Heart left ventricle (tissue), 16 donors: ENCODE measurements around the gene GALNT2. TPM values are rescaled to one million over a fixed set of nuclear protein-coding genes. Genes with fewer than 3 reads are reported as not detected.

Source experiments
- ATAC-seq, 4 donors: fragments of 200-7000 bp; cut with Tn5 transposase; one replicate each; pipeline ENCODE4 v1.9.1; 2020 to 2022; ENCODE audit warnings: moderate library complexity in 4 of 4, mild to moderate bottlenecking in 3 of 4, moderate number of reproducible peaks in 1 of 4
- DNase-seq, 5 donors: peaks; one replicate each; pipeline ENCODE4 v3.0.0-alpha.2; 2020
- H3K27ac ChIP-seq, 12 donors: fragments of 200-600 bp; sonication (generic) in 4 of 12; one replicate each; pipeline versions ENCODE4 v1.5.0 to v1.8.0; 2016 to 2022; ENCODE audit warnings: mild to moderate bottlenecking in 2 of 12
- H3K27me3 ChIP-seq, 9 donors: fragments of 200-600 bp; sonication (generic) in 2 of 9; one replicate each; pipeline versions ENCODE4 v1.5.1 to v1.8.0; 2016 to 2022; ENCODE audit warnings: mild to moderate bottlenecking in 3 of 9
- H3K36me3 ChIP-seq, 9 donors: fragments of 200-600 bp; sonication (generic) in 2 of 9; one replicate each; pipeline versions ENCODE4 v1.5.0 to v1.8.0; 2018 to 2022; ENCODE audit warnings: mild to moderate bottlenecking in 2 of 9
- H3K4me1 ChIP-seq, 12 donors: fragments of 200-600 bp; sonication (generic) in 4 of 12; one replicate each; pipeline versions ENCODE4 v1.5.0 to v1.8.0; 2016 to 2022; ENCODE audit warnings: mild to moderate bottlenecking in 3 of 12
- H3K4me3 ChIP-seq, 12 donors: fragments of 200-600 bp; sonication (generic) in 4 of 12; one replicate each; pipeline versions ENCODE4 v1.5.0 to v1.8.0; 2017 to 2022; ENCODE audit warnings: mild to moderate bottlenecking in 9 of 12, moderate library complexity in 4 of 12
- H3K9me3 ChIP-seq, 12 donors: fragments of 200-600 bp; sonication (generic) in 4 of 12; one replicate each; pipeline versions ENCODE4 v1.5.0 to v1.8.0; 2016 to 2022; ENCODE audit warnings: mild to moderate bottlenecking in 1 of 12
- POLR2A ChIP-seq, 2 donors: fragments of 450-650 bp; IDR thresholded peaks; one replicate each; pipeline ENCODE4 v1.6.1; 2017; ENCODE audit warnings: antibody characterized with exemption in 2 of 2, mild to moderate bottlenecking in 2 of 2, moderate library complexity in 2 of 2
- WGBS, 4 donors: extraction: QIAGEN DNeasy Blood & Tissue Kit in 2 of 4; methylation state at CpG; one replicate each; pipeline versions ENCODE4 v1.1.5 to v1.1.7; 2013 to 2018; 5-methylcytosine and 5-hydroxymethylcytosine counted together
- intact Hi-C, 10 donors: fragments of 100-400 bp; cut with DNase I; formaldehyde crosslinking; loops; one replicate each; pipeline versions ENCODE4 v1.11.1 to v1.14.2; 2022
- polyA plus RNA-seq, 2 donors: library from polyadenylated mRNA; stranded (reverse); fragments of 200-250 nt; gene quantifications; one replicate each; pipeline ENCODE4 v1.2.3, GENCODE V29; 2013
- total RNA-seq, 9 donors: library from RNA; depleted of rRNA in 2 of 9; stranded (reverse); fragments of >200 nt in 2 of 9; fragmentation: NEBNext Ultra II Directional in 3 of 9; extraction: Animal tissue kit (Norgen Biotek cat#: 25700) in 3 of 9; gene quantifications; one replicate each; pipeline versions ENCODE4 v1.1.0 to v1.2.4, GENCODE V29; 2016 to 2023
- TF ChIP-seq, protein P1 (sequence below), 12 donors: fragments of 200-600 bp; sonication (generic) in 4 of 12; IDR thresholded peaks; one replicate each; pipeline versions ENCODE4 v1.5.0 to v1.8.0; 2018 to 2022; ENCODE audit warnings: antibody characterized with exemption in 12 of 12, mild to moderate bottlenecking in 5 of 12
- donor health status: ischemic (EF 13 %, LVEDD 7.1; RV severe dilation, severe dysfunction).
- donor health status: healthy with polysubstance abuse.
- donor health status: DM: no; HTN: yes; CAD: no.
- donor health status: DM: no; HTN: no; CAD: no.
- donor health status: ischemic (EF 25% LVEDD 6.9; RV normal size, moderate dysfunction).
- donor health status: ischemic (EF 25% LVEDD 5.7; RV mildly dilated, moderate dysfunction).
- donor health status: healthy.
- donor health status: DM: yes; HTN: yes; CAD: no.
- donor health status: ischemic (EF 35%, LVEDD 5.7; RV mildly dilated, moderate dysfunction).
- donor health status: nonischemic (EF 11% LVEDD 7.7; RV severe dilation, severe dysfunction).
- donor health status: DM: yes; HTN: yes; CAD: no.
- donor health status: PGD.
- donor health status: ischemic (EF 29% LVEDD 5.4; RV normal size, mild dysfunction).
- donor health status: nonischemic (EF 23%, LVEDD 6.1; RV moderate dilation, normal function).

The GALNT2 gene
- total and polyA plus RNA-seq, 11 donors, result 10.1 to 44.9 (median 31.6) TPM

DNA sequence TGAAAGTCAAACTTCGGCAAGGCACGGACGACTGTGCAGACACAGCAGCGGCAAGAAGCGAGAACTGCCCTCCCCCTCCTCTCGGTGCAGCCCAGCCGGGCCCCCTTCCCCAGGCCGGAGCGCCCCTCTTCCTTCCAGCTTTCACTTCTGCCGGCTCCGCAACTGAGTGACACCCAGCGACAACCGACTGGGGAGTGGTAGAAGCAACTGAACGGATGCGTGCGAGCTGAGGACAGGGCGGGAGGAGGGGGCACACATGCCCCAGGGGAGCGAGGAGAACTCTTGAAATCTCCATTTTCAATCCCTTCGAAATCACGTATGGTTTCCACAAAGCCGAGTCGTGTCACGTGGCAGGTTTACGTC lies 212.5 kb downstream of the GALNT2 start:
- Histone ChIP-seq H3K4me1 (peaks cover 0 to 15% (median 3%) of the 10 kb centered on the region in 12 donors), H3K36me3 (peaks cover 0 to 63% (median 56%) of the 10 kb centered on the region in 9 donors), H3K9me3 (no peaks in the 10 kb centered on the region), H3K27me3 (no peaks in the 10 kb centered on the region), H3K4me3 (no peak overlapping the region), H3K27ac (no peak overlapping the region)
- 90 to 96% (median 93%) methylated on average over 24 of the region's 24 CpGs for WGBS, 4 donors
- intact Hi-C loops, result no loop called here
- DNase-seq (peak in 1 of 5 donors; percentile 6), ATAC-seq (no peak)
- TF ChIP-seq, protein P1, sequence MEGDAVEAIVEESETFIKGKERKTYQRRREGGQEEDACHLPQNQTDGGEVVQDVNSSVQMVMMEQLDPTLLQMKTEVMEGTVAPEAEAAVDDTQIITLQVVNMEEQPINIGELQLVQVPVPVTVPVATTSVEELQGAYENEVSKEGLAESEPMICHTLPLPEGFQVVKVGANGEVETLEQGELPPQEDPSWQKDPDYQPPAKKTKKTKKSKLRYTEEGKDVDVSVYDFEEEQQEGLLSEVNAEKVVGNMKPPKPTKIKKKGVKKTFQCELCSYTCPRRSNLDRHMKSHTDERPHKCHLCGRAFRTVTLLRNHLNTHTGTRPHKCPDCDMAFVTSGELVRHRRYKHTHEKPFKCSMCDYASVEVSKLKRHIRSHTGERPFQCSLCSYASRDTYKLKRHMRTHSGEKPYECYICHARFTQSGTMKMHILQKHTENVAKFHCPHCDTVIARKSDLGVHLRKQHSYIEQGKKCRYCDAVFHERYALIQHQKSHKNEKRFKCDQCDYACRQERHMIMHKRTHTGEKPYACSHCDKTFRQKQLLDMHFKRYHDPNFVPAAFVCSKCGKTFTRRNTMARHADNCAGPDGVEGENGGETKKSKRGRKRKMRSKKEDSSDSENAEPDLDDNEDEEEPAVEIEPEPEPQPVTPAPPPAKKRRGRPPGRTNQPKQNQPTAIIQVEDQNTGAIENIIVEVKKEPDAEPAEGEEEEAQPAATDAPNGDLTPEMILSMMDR (IDR thresholded peaks at IDR 0.05), result no peak
- TF ChIP-seq POLR2A (IDR thresholded peaks at IDR 0.05), result no peak

DNA sequence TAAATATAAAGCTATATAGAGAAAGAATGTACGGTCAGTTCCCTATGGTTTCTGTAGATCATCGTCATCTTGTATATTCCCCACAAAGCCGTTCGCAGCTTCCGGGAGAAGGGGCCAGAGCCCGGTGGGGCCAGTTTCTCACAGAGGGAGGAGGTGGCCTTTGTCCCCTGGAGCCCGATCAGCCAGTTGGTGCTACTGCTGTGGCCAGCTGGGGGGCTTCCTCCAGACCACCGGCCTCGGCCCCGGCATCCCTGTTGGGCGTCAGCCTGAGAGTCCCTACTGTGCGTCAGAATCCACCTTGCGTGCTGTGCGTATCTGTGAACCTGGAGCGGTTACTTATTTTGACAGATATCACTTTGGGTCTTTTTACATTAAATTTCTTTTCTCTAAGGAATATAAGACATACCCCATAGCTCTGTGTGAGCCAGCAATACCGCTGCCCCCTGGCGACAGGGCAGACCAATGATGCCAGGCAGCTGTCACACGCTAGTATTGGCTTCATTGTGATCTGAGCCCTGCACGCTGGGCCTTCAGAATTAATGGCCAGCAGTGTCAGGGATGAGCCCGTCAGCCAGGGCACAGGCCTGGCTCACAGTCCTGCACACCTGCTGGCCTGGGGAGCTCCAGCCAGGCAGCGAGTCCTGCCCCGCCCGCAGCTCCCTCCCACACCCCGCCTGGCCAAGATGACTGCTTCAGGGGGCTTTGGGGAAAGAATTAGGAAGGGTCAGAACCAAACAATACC lies 213.2 kb downstream of the GALNT2 start:
- intact Hi-C loops, result no loop called here
- peak in 1 of 5 donors; percentile 9 for DNase-seq
- H3K27me3 ChIP-seq, result no peaks in the 10 kb centered on the region
- no peak overlapping the region for H3K4me3 ChIP-seq
- peaks cover 0 to 56% (median 49%) of the 10 kb centered on the region in 9 donors for H3K36me3 ChIP-seq
- peaks cover 0 to 15% (median 3%) of the 10 kb centered on the region in 12 donors for H3K4me1 ChIP-seq
- no peak for TF ChIP-seq POLR2A (IDR thresholded peaks at IDR 0.05)
- TF ChIP-seq, protein P1 (IDR thresholded peaks at IDR 0.05), result no peak
- no peak overlapping the region for H3K27ac ChIP-seq
- no peak for ATAC-seq
- WGBS, 4 donors, result 92 to 95% (median 94%) methylated on average over 24 of the region's 24 CpGs
- H3K9me3 ChIP-seq, result no peaks in the 10 kb centered on the region

DNA sequence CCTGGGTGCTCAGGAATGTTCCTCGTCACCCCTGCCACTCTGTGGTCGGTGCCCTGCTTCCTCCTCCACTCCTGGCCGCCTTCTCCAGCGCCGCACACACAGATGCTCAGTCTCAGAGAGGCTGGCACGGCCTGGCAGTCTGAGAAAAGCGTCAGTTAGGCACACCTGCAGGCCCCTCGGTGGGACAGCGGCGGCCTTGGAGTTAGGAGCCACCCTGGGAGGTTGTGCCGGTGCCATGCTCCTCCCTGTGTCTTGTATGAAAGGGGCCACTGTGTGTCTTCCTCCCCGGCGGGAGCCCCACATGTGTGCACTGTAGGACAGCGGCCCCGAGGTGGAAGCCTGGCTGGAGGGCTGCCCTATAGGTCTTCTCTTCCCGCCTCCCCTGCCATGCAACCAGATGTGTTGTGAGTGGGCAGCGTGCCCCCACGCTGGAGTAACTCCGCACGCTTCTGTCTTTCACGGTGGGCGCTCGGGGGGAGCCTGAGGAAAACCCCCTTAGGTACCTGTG lies 213.9 kb downstream of the GALNT2 start:
- TF ChIP-seq, protein P1 (IDR thresholded peaks at IDR 0.05), result no peak
- no peak for TF ChIP-seq POLR2A (IDR thresholded peaks at IDR 0.05)
- Histone ChIP-seq H3K9me3 (no peaks in the 10 kb centered on the region), H3K27ac (no peak overlapping the region), H3K4me1 (peaks cover 0 to 15% (median 3%) of the 10 kb centered on the region in 12 donors), H3K36me3 (peaks cover 0 to 49% (median 42%) of the 10 kb centered on the region in 9 donors), H3K4me3 (no peak overlapping the region), H3K27me3 (no peaks in the 10 kb centered on the region)
- WGBS, 4 donors, result 87 to 95% (median 92%) methylated on average over 17 to 23 of the region's 23 CpGs
- intact Hi-C loops, result no loop called here
- DNase-seq (peak in 1 of 5 donors; percentile 5), ATAC-seq (no peak)

DNA sequence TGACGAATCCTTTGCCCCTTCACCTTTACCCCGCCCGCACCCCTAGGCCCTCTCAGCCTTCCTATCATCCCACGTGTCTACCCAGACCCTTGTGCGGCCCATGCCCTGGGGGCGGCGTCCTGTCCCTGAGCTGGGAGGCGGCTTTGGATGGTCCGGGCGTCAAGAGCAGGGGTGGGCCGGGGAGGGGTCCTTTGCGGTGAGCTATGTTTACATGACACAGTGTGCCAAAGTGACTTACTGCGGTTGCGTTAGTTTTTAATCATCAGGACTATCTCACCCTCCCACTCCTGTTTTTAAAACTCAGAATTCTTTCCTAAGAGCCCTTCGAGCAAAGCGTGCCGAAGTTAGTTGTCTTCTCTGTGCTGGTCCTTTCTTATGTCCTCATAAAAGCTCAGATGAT lies 214.5 kb downstream of the GALNT2 start:
- peak in 1 of 5 donors; percentile 12 for DNase-seq
- Histone ChIP-seq H3K36me3 (peaks cover 0 to 43% (median 36%) of the 10 kb centered on the region in 9 donors), H3K9me3 (no peaks in the 10 kb centered on the region), H3K27ac (no peak overlapping the region), H3K27me3 (no peaks in the 10 kb centered on the region), H3K4me1 (peaks cover 0 to 15% (median 3%) of the 10 kb centered on the region in 12 donors), H3K4me3 (no peak overlapping the region)
- TF ChIP-seq, protein P1 (IDR thresholded peaks at IDR 0.05), result no peak
- no peak for TF ChIP-seq POLR2A (IDR thresholded peaks at IDR 0.05)
- WGBS, 4 donors, result 83 to 92% (median 90%) methylated on average over 17 of the region's 17 CpGs
- no peak for ATAC-seq
- intact Hi-C loops, result no loop called here
